Epidermal melanocyte (primary cell): ENCODE results near the gene TBL1X.
"Not testable (repeated sequence)": the region's sequence is repeated elsewhere in the genome, so short reads cannot be mapped to it uniquely, and the experiment has no call there.

Experiments
- DNase-seq: peaks from one replicate; pipeline ENCODE4 v3.0.0; 2011; ENCODE audit warnings: low spot score; ENCODE audit not compliant: insufficient read length

Gene TBL1X

GRCh38 chrX:9458516-9459078 lies 6.3 kb upstream of the TBL1X start:
- DNase-seq: no peak

DNA sequence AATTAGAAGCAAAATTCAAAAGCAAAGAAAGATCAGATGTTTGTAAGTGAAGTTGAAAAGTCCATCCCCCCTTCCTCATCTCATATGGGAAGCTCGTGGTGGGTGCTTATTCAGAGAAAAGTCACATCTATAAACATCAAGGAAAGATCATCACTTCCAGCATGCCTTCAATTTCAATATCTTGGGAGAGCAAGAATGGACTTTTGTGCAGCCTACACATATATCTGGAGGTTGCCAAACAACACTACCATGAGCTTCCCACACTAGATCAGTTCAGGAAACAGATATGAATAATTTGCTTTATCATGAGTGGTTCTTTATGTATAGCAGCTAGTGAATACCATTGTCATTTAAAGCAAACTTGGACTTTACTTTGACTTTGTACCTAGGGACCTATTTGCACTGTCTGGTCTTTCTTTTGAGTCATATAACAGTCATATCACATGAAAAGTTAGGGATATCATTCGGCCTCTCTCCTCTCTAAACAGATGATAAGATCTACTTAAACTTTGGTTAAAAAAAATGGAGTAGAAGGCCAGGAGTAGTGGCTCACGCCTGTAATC lies 5.6 kb upstream of the TBL1X start:
- no peak for DNase-seq

GRCh38 chrX:9461087-9461486 lies 3.8 kb upstream of the TBL1X start:
- no peak for DNase-seq

DNA sequence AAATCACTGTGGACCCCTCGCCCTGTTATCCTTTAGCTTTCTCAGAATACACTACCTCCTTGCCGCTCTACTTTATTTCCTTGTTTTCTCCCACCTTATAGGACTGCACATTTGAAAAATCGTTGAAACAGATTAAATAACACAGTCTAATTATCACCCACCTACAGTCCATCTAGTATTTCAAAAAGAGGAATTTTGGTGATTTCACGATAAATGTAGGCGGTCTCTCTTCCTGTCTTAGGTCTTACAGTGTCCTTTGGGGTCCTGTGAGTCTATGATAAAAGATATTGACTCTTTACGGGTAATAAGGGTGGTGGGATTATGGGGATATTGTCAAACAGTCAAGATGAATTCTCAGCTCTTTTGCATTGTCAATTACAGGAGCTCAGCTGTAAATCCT lies 2.4 kb upstream of the TBL1X start:
- no peak for DNase-seq

DNA sequence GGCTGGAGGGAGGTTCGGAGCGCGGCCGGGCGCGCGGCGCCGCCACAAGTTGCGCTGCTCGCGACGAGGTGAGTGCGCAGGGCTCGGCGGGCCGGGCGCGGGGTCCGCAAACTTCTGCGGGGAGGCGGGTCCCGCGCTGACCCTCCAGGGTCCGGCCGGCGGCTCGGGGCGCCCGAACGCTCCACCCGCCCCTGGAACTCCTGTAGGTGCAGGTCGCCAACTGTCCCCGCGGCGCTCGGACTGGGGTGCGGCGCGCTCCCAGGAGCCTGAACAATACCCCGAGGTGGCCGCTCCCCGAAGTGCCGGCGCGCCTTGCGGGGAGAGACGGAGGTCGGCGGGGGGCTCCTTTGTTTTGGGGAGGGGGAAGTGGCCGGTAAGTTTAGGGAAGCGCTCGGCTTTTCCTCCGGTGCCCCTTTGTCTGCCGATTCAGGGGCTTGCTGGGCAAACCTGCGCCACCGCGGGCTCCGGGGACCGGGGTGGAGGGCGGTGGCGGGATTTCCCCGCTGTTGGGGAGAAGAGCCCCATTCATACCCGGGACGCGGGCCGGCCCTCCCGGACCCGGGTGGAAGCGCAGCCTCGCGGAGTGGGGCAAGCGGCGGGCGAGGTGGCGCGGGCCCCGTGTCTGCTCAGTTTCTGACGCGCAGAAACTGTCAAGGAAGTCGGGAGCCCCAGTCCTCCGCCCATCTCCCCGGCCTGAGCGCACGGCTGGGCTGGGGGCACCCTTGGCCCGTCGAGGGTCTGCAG lies 694 bp downstream of the TBL1X start:
- no peak for DNase-seq

- no peak for DNase-seq
These were observed 1.3 kb downstream of the TBL1X start for GRCh38 chrX:9466124-9466495.

DNA sequence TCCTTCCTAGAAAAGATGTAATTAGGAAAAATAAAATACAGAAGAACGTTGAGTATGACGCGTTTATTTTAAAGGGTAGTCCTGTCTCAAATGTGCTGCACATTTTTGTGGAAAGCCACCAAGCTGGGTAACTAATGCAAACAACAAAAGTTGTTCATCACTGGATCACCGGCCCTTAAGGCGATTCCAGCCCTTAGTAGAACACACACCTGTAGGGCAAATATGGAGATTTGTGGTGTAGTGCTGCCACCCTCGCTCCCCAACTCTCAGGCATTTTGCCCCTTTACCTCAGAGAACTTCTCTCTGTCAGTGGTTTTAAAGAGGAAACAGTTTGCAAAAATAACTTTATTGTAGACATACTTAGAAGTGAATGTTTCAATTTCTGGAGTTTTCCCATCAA lies 1.9 kb downstream of the TBL1X start:
- DNase-seq: no peak

DNA sequence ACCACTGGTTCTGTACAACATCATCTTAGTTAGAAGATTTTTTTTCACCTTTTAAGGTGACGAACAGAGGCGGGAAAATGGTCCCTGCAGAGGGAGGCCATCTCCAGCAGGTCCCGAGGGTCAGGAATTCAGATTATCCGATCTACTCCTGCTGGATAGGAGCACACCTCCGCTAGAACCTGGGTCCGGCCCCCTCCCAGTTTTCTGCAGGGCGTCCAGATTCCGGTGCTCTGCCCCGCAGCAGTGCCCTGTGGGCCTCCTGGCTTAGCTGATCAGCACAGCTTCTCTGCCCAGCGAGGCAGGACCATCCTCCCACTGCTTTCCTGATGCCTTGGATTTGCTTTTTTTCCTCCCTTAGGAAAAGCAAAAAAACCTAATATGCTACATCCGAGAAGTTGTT lies 2.3 kb downstream of the TBL1X start:
- DNase-seq: no peak

- DNase-seq: no peak
These were observed 2.9 kb downstream of the TBL1X start for GRCh38 chrX:9467751-9468150.

GRCh38 chrX:9471571-9471985 lies 6.7 kb downstream of the TBL1X start:
- DNase-seq: no peak

- DNase-seq: no peak
These were observed 8.8 kb downstream of the TBL1X start for GRCh38 chrX:9473708-9474107.

GRCh38 chrX:9475417-9475816 lies 10.6 kb downstream of the TBL1X start:
- not testable (repeated sequence) for DNase-seq

DNA sequence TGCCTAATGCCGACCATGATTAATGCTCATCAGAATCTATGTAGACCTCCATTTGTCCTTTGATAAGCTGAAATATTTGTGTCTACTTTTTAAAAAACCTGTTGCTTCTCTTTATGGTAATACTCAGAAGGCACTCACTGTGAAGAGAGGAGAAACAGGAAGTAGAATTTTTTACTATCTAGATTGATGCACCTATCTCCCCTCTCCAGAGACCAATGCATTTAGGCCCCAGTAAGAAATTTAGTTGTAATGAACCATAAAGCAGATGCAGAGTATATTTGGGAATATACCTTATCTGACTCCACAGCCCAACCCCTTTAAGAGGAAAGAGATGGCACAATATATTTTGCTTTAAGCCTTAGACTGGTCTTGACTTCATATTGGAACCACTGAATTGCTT lies 11.1 kb downstream of the TBL1X start:
- DNase-seq: no peak

- DNase-seq: no peak
These were observed 12.1 kb downstream of the TBL1X start for GRCh38 chrX:9476810-9477575.

DNA sequence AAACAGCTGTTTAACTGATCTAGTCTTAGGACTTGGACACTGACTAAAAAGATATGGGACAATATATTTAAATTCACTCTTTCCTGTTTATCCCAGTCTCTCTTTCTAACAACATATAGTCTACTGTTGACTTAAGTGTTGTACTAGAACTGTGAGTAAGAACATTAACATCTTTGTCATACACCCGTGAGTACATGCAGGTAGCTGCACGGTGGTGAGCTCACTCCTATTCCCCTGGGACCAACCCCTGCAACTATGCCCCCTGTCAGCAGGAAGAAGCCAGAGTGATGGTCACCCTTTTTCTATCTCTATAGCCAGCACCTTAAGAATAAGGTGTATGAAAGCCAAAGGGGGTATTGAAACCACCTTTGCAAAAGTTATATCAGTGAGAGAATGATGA lies 17.6 kb downstream of the TBL1X start:
- DNase-seq: no peak

DNA sequence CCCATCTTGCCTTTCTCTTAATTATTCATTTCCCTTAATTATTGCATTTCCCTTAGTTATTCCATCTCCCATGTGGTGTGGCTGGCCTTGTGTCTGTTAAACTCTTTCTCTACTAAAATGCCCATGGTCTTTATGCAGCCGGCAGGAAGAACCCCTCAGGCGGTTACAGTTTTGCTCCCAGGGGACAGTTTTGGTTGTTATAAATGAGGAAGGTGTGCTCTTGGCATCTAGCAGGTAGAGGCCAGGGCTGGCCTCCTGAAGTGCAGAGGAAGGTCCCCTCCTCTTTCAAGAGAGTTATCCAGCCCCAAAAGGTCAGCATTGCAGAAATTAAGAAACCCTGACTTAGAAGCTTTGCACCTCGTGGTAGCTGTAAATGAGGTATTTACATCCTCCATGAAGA lies 18.0 kb downstream of the TBL1X start:
- no peak for DNase-seq

- no peak for DNase-seq
These were observed 18.5 kb downstream of the TBL1X start for GRCh38 chrX:9483376-9483775.

DNA sequence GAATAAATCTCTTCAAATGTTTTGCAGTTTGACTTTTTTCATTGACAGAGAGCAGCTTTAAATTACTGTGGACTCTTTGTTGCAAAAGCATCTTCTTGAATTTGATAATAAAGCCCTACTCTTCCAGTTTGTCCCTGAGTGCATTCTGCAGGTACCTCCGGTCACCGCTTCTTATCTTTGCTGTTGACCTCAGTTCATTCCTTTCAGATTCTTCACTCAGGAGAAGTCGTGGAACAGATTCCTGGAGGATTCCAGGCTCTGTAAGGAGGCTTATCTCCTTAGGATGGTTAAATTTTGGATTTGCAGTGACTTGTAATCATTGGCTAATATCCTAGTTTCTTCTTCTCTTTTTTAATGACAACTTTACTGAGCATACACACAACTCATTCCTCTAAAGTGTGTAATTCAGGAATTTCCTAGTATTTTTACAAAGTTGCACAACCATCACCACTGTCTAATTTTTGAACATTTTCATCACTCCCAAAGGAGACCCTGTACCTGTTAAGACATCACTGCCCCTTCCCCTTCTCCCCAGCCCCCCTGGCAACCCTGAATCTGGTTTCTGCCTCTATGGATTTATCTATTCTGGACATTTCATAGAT lies 22.0 kb downstream of the TBL1X start:
- DNase-seq: no peak

- DNase-seq: no peak
These were observed 23.7 kb downstream of the TBL1X start for GRCh38 chrX:9488586-9488985.

DNA sequence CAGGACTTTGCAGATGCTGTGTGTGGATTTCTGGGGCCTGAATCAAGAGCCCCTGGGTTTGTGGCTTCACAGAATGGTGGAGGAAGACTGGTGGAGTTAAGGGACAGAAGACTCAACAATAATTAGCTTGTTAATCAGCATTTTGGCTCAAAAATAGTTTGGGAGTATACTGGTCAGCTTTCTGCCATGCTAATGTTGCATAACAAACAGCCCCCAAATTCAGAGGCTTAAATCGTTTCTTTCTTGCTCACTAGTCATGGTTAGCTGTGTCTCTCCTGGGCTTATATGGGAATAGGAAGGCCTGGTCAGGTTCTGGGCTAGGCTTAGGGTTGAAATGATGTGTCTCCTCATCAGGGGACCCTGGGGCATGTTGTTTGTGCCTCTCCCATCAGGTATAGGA lies 24.4 kb downstream of the TBL1X start:
- no peak for DNase-seq

GRCh38 chrX:9492901-9493300 lies 28.0 kb downstream of the TBL1X start:
- DNase-seq: no peak

DNA sequence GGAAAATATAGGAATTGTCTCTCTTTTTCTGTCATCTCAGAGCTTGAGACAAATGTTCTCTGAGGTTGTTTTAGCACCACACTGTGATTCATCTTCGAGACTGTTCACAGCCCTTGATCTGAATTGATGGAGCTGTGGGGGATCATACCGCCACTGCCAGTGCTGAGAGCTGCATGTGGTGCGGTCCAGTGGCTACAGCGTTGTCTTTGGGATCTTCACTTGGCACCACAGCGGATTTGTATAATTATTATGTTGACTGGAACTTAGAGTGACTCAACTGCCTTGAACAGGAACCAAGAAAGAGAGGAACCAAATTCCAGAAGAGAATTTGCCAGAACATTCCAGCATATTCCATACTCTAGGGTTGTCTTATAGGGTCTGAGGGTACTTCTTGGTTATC lies 29.1 kb downstream of the TBL1X start:
- DNase-seq: no peak
